Spleen (tissue), 7 donors: ENCODE data around the gene HECW1.

ENCODE experiments used
- POLR2AphosphoS5 ChIP-seq, 3 donors: sonication (generic); formaldehyde crosslinking; IDR thresholded peaks; one replicate each; pipeline ENCODE4 v1.5.1; 2017; ENCODE audit warnings: antibody characterized with exemption in 3 of 3
- TF ChIP-seq, protein P1 (sequence below), 11 experiments: fragments of 200-600 bp in 7 of 11; fragments of 450-650 bp in 4 of 11; sonication (generic) in 4 of 11; IDR thresholded peaks in 8 of 11; conservative IDR thresholded peaks in 3 of 11; 1 replicate in 7 of 11; 2 replicates in 4 of 11; pipeline versions ENCODE4 v1.4.0 to v1.8.0; 2016 to 2021; ENCODE audit warnings: antibody characterized with exemption in 11 of 11, inconsistent platforms in 4 of 11, mild to moderate bottlenecking in 1 of 11
- donor health status: DM: no; HTN: no; CAD: no; lungs with moderate emphysema.
- donor health status: DM: no; HTN: no; CAD: no.
- donor health status: DM: no; HTN: no; CAD: no.

- TF ChIP-seq, protein P1, sequence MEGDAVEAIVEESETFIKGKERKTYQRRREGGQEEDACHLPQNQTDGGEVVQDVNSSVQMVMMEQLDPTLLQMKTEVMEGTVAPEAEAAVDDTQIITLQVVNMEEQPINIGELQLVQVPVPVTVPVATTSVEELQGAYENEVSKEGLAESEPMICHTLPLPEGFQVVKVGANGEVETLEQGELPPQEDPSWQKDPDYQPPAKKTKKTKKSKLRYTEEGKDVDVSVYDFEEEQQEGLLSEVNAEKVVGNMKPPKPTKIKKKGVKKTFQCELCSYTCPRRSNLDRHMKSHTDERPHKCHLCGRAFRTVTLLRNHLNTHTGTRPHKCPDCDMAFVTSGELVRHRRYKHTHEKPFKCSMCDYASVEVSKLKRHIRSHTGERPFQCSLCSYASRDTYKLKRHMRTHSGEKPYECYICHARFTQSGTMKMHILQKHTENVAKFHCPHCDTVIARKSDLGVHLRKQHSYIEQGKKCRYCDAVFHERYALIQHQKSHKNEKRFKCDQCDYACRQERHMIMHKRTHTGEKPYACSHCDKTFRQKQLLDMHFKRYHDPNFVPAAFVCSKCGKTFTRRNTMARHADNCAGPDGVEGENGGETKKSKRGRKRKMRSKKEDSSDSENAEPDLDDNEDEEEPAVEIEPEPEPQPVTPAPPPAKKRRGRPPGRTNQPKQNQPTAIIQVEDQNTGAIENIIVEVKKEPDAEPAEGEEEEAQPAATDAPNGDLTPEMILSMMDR (IDR thresholded peaks at IDR 0.05 in 8 of 11, conservative IDR thresholded peaks at IDR 0.05 in 3 of 11) = no peak
- no peak for TF ChIP-seq POLR2AphosphoS5 (IDR thresholded peaks at IDR 0.05)
Measured at GRCh38 chr7:43394441-43395130, 282.1 kb downstream of the HECW1 start.
